PFSK-1 (cell line): ENCODE results near the gene TNFRSF17.

Experiments used
- FOXP2 ChIP-seq: optimal IDR thresholded peaks from 2 replicates; pipeline ENCODE3; 2011; ENCODE audit warnings: borderline replicate concordance, control low read depth, inconsistent platforms; ENCODE audit not compliant: insufficient read depth; ENCODE audit errors: extremely low read length, extremely low read depth
- POLR2AphosphoS5 ChIP-seq: IDR thresholded peaks from 2 replicates; pipeline ENCODE4 v1.6.1; 2012; ENCODE audit warnings: low read depth, mild to moderate bottlenecking, control low read depth, low read length, moderate library complexity
- REST ChIP-seq, 2 experiments: IDR thresholded peaks; 2 replicates each; pipeline versions ENCODE4 v1.6.1 to v1.8.0; 2011 to 2012; ENCODE audit warnings: low read depth in 2 of 2, low read length in 2 of 2, control low read depth in 1 of 2, inconsistent platforms in 1 of 2, mild to moderate bottlenecking in 1 of 2, moderate library complexity in 1 of 2; ENCODE audit not compliant: insufficient read depth in 1 of 2
- SIN3A ChIP-seq: IDR thresholded peaks from 2 replicates; pipeline ENCODE4 v1.6.1; 2012; ENCODE audit warnings: mild to moderate bottlenecking, low read length, moderate library complexity, borderline replicate concordance; ENCODE audit not compliant: insufficient read depth
- TAF1 ChIP-seq: IDR thresholded peaks from 2 replicates; pipeline ENCODE4 v1.6.1; 2012; ENCODE audit warnings: low read length, control low read depth, borderline replicate concordance; ENCODE audit not compliant: insufficient read depth

Gene TNFRSF17

GRCh38 chr16:11978080-11978479 is 13.1 kb downstream of the TNFRSF17 start:
- no peak for TF ChIP-seq POLR2AphosphoS5
- TF ChIP-seq REST (IDR thresholded peaks at IDR 0.05; ENCODE audit: insufficient read depth in 1 of 2, low read depth in 2 of 2, low read length in 2 of 2) = no peak
- no peak for TF ChIP-seq SIN3A
- no peak for TF ChIP-seq FOXP2
- TF ChIP-seq TAF1 = no peak

- TF ChIP-seq TAF1 = no peak
- no peak for TF ChIP-seq POLR2AphosphoS5
- no peak for TF ChIP-seq SIN3A
- no peak for TF ChIP-seq REST (IDR thresholded peaks at IDR 0.05; ENCODE audit: insufficient read depth in 1 of 2, low read depth in 2 of 2, low read length in 2 of 2)
- no peak for TF ChIP-seq FOXP2
Observed at GRCh38 chr16:11979013-11979672, 14.1 kb downstream of the TNFRSF17 start.

DNA sequence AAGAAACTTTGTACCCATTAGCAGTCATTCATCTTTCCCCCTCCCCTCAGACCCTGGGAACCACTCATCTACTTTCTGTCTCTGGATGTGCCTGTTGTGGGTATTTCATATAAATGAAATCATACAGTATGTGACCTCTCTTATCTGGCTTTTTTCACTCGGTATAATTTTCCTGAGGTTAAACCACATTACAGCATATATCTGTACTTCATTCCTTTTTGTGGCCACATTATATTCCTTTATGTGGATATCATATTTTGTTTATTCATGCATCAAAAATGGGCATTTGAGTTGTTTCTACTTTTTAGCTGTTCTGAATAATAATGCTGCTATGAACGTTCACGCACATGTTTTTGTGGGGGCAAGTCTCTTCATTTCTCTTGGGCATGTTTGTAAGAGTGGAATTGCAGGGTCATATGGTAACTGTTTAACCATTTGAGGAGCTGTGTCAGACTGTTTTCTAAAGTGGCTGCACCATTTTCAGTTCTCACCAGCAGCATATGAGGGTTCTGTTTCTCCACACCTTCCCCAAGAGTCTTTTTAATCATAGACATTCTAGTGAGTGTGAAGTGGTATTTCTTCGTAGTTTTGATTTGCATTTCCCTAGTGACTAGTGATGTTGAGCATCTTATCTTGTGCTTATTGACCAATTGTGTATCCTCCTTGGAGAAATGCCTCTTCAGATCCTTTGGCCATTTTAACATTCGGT is 15.3 kb downstream of the TNFRSF17 start:
- no peak for TF ChIP-seq POLR2AphosphoS5
- TF ChIP-seq SIN3A = no peak
- TF ChIP-seq TAF1 = no peak
- TF ChIP-seq FOXP2 = no peak

- TF ChIP-seq SIN3A (no peak), REST (IDR thresholded peaks at IDR 0.05; ENCODE audit: insufficient read depth in 1 of 2, low read depth in 2 of 2, low read length in 2 of 2) (no peak), POLR2AphosphoS5 (no peak), TAF1 (no peak)
Observed at GRCh38 chr16:11985250-11985649, 20.2 kb downstream of the TNFRSF17 start.

GRCh38 chr16:11986521-11987057 is 21.6 kb downstream of the TNFRSF17 start:
- TF ChIP-seq REST (IDR thresholded peaks at IDR 0.05; ENCODE audit: insufficient read depth in 1 of 2, low read depth in 2 of 2, low read length in 2 of 2) (no peak), FOXP2 (no peak), TAF1 (no peak), POLR2AphosphoS5 (no peak), SIN3A (no peak)
